H9 (cell line): ENCODE data around the gene PLEKHG2. TPM values are rescaled to one million over a fixed set of nuclear protein-coding genes. Genes with fewer than 3 reads are reported as not detected.

Experiments used
- DNase-seq: peaks from one replicate; pipeline ENCODE4 v3.0.0-alpha.2; 2017
- H2AFZ ChIP-seq: one replicate; pipeline ENCODE4 v1.6.1; 2013; ENCODE audit warnings: mild to moderate bottlenecking, low read length, control low read depth, moderate library complexity
- H2AK5ac ChIP-seq: 2 replicates; pipeline ENCODE4 v1.6.1; 2013; ENCODE audit warnings: low read length, control low read depth, mixed read lengths; ENCODE audit not compliant: insufficient read length
- H2BK120ac ChIP-seq: one replicate; pipeline ENCODE4 v1.6.1; 2013; ENCODE audit warnings: low read depth, mild to moderate bottlenecking, low read length, control low read depth, inconsistent platforms; ENCODE audit not compliant: poor library complexity, severe bottlenecking
- H2BK12ac ChIP-seq: 2 replicates; pipeline ENCODE4 v1.6.1; 2013; ENCODE audit warnings: low read length, control low read depth, mixed read lengths, low read depth; ENCODE audit not compliant: insufficient read length
- H2BK15ac ChIP-seq: 2 replicates; pipeline ENCODE4 v1.6.1; 2013; ENCODE audit warnings: low read depth, low read length, control low read depth
- H2BK20ac ChIP-seq: one replicate; pipeline ENCODE4 v1.6.1; 2013; ENCODE audit warnings: low read depth, mild to moderate bottlenecking, low read length, control low read depth, inconsistent platforms; ENCODE audit not compliant: poor library complexity, severe bottlenecking
- H2BK5ac ChIP-seq: 2 replicates; pipeline ENCODE4 v1.6.1; 2013; ENCODE audit warnings: low read length, control low read depth, mixed read lengths; ENCODE audit not compliant: insufficient read length
- H3K14ac ChIP-seq: 2 replicates; pipeline ENCODE4 v1.6.1; 2013; ENCODE audit warnings: low read length, control low read depth; ENCODE audit not compliant: insufficient read depth
- H3K18ac ChIP-seq: 2 replicates; pipeline ENCODE4 v1.6.1; 2013; ENCODE audit warnings: low read depth, mild to moderate bottlenecking, mixed read lengths, low read length, control low read depth; ENCODE audit not compliant: insufficient read length
- H3K23ac ChIP-seq: 2 replicates; pipeline ENCODE4 v1.6.1; 2013; ENCODE audit warnings: low read length, control low read depth, mixed read lengths, low read depth; ENCODE audit not compliant: insufficient read length
- H3K23me2 ChIP-seq: 2 replicates; pipeline ENCODE4 v1.6.1; 2013; ENCODE audit warnings: low read depth, mild to moderate bottlenecking, mixed read lengths, low read length, control low read depth; ENCODE audit not compliant: insufficient read length, poor library complexity, severe bottlenecking
- H3K27ac ChIP-seq: 2 replicates; pipeline ENCODE4 v1.5.1; 2013; ENCODE audit warnings: low read length, control low read depth, mixed read lengths, low read depth; ENCODE audit not compliant: insufficient read length
- H3K27me3 ChIP-seq: 2 replicates; pipeline ENCODE4 v1.6.1; 2013; ENCODE audit warnings: low read length, control low read depth, inconsistent platforms; ENCODE audit not compliant: insufficient read depth
- H3K4ac ChIP-seq: 2 replicates; pipeline ENCODE4 v1.6.1; 2013; ENCODE audit warnings: low read depth, mild to moderate bottlenecking, control low read depth, inconsistent platforms, low read length, moderate library complexity
- H3K4me1 ChIP-seq: 2 replicates; pipeline ENCODE4 v1.6.1; 2013; ENCODE audit warnings: low read length, control low read depth, inconsistent platforms; ENCODE audit not compliant: insufficient read depth
- H3K4me2 ChIP-seq: 2 replicates; pipeline ENCODE4 v1.6.1; 2013; ENCODE audit warnings: low read length, control low read depth, mixed read lengths; ENCODE audit not compliant: insufficient read length, insufficient read depth
- H3K56ac ChIP-seq: 2 replicates; pipeline ENCODE4 v1.6.1; 2013; ENCODE audit warnings: low read depth, mild to moderate bottlenecking, mixed read lengths, low read length, control low read depth; ENCODE audit not compliant: insufficient read length
- H3K79me1 ChIP-seq: 2 replicates; pipeline ENCODE4 v1.6.1; 2013; ENCODE audit warnings: low read depth, mild to moderate bottlenecking, moderate library complexity, low read length, control low read depth, inconsistent platforms; ENCODE audit not compliant: insufficient read depth, poor library complexity, severe bottlenecking
- H3K79me2 ChIP-seq: 2 replicates; pipeline ENCODE4 v1.6.1; 2013; ENCODE audit warnings: low read length, control low read depth, inconsistent platforms; ENCODE audit not compliant: insufficient read depth
- H3K9ac ChIP-seq: 2 replicates; pipeline ENCODE4 v1.6.1; 2013; ENCODE audit warnings: low read length, control low read depth, mixed read lengths; ENCODE audit not compliant: insufficient read length; ENCODE audit errors: extremely low read depth
- H3K9me3 ChIP-seq: one replicate; pipeline ENCODE4 v1.6.1; 2013; ENCODE audit warnings: low read depth, low read length, inconsistent platforms; ENCODE audit not compliant: control insufficient read depth
- H3T11ph ChIP-seq: one replicate; pipeline ENCODE4 v1.6.1; 2013; ENCODE audit warnings: mild to moderate bottlenecking, low read length, control low read depth, inconsistent platforms
- H4K20me1 ChIP-seq: one replicate; pipeline ENCODE4 v1.6.1; 2013; ENCODE audit not compliant: control insufficient read depth, insufficient read length, insufficient read depth
- H4K5ac ChIP-seq: 2 replicates; pipeline ENCODE4 v1.6.1; 2013; ENCODE audit warnings: low read depth, mild to moderate bottlenecking, mixed read lengths, low read length, control low read depth; ENCODE audit not compliant: insufficient read length
- H4K8ac ChIP-seq: replicated peaks from 2 replicates; pipeline ENCODE4 v1.6.1; 2013; ENCODE audit warnings: low read length, control low read depth, mixed read lengths, low read depth; ENCODE audit not compliant: insufficient read length
- H4K91ac ChIP-seq: 2 replicates; pipeline ENCODE4 v1.6.1; 2013; ENCODE audit warnings: low read depth, mild to moderate bottlenecking, moderate library complexity, mixed read lengths, low read length, control low read depth; ENCODE audit not compliant: insufficient read length
- H3K27ac Mint-ChIP-seq, 3 experiments: 2 replicates in 2 of 3; 3 replicates in 1 of 3; pipeline ENCODE4 v1.8.0; 2020 to 2021; ENCODE audit warnings: mixed read lengths in 3 of 3, mild to moderate bottlenecking in 1 of 3, moderate library complexity in 1 of 3
- H3K27me3 Mint-ChIP-seq: 2 replicates; pipeline ENCODE4 v1.8.0; 2021; ENCODE audit warnings: low read depth, mild to moderate bottlenecking, moderate library complexity, mixed read lengths
- H3K36me3 Mint-ChIP-seq, 3 experiments: 2 replicates in 2 of 3; 3 replicates in 1 of 3; pipeline ENCODE4 v1.8.0; 2020 to 2021; ENCODE audit warnings: low read depth in 3 of 3, mixed read lengths in 3 of 3; ENCODE audit not compliant: insufficient read depth in 1 of 3
- H3K4me1 Mint-ChIP-seq, 2 experiments: 2 replicates each; pipeline ENCODE4 v1.8.0; 2020; ENCODE audit warnings: mixed read lengths in 2 of 2
- H3K4me3 Mint-ChIP-seq, 2 experiments: 2 replicates in 1 of 2; 3 replicates in 1 of 2; pipeline ENCODE4 v1.8.0; 2020 to 2021; ENCODE audit warnings: mild to moderate bottlenecking in 2 of 2, mixed read lengths in 2 of 2, moderate library complexity in 1 of 2
- H3K9me3 Mint-ChIP-seq, 2 experiments: 2 replicates in 1 of 2; 3 replicates in 1 of 2; pipeline ENCODE4 v1.8.0; 2020; ENCODE audit warnings: mild to moderate bottlenecking in 2 of 2, mixed read lengths in 2 of 2, moderate library complexity in 1 of 2
- WGBS: extraction: QIAGEN DNeasy Blood & Tissue Kit; methylation state at CpG from one replicate; pipeline ENCODE4 v1.1.7; 2013; ENCODE audit warnings: missing lambda C conversion rate, low lambda C conversion rate, mixed read lengths; ENCODE audit not compliant: insufficient read length; ENCODE audit errors: extremely low coverage; 5-methylcytosine and 5-hydroxymethylcytosine counted together
- total RNA-seq: library from RNA; stranded (reverse); gene quantifications from 2 replicates; pipeline ENCODE4 v1.2.1, GENCODE V29; 2021
- TF ChIP-seq, protein P1 (sequence below): fragments of 200-600 bp; sonication (generic); conservative IDR thresholded peaks from 3 replicates; pipeline ENCODE4 v1.8.0; 2021; ENCODE audit warnings: antibody characterized with exemption, mild to moderate bottlenecking

PLEKHG2 gene
- total RNA-seq, 1 experiment from 2014 or later: 167 TPM

DNA sequence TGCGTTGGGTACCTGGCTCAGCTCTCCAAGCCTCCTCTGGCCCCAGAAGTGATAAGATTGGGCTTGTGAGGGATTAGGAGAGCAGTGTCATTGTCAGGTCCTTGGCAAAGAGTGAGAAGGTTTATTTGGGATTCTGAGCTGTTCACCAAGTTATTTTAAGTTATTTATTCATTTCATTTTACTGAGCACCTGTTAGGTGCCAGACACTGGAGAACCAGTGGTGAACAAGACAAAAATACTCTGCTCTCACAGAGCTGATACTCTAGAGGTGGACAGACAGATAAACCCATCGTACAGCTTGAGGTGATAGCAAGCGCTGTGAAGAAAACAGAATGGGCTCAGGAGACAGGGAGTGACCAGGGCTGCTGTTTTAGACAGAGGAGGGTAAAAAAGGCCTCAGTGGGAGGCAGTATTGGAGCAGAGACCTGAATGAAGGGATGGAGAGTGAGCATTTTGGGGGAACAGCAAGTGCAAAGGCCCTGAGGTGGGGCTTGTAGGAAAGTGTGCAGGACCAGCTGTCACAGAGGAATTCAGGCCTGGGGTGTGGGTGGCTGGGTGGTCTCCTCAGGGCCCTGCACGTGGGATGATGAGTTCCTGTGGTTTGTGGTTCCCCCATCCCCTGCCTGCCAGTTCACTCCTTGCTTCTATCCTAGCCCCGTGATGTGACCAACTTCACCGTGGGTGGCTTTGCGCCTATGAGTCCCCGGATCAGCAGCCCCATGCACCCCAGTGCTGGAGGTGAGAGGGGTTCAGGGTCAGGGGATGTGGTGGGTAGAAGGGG lies 59.5 kb downstream of the PLEKHG2 start:
- Histone ChIP-seq H3K9ac (no peak overlapping the region), H2BK12ac (no peak overlapping the region), H4K91ac (no peak overlapping the region), H3K79me1 (no peaks in the 10 kb centered on the region), H3K18ac (no peak overlapping the region), H2AFZ (no peak overlapping the region), H4K8ac (no peak overlapping the region), H3K27ac (no peak overlapping the region), H3K23me2 (no peaks in the 10 kb centered on the region), H3K4me2 (no peak overlapping the region), H4K5ac (no peak overlapping the region), H3K56ac (no peak overlapping the region), H3K9me3 (no peaks in the 10 kb centered on the region), H3K4me1 (no peaks in the 10 kb centered on the region), H2BK120ac (no peak overlapping the region), H2BK5ac (no peak overlapping the region), H3K23ac (no peak overlapping the region), H2BK20ac (no peak overlapping the region), H3K79me2 (no peaks in the 10 kb centered on the region), H4K20me1 (no peaks in the 10 kb centered on the region), H3K4ac (no peak overlapping the region), H2BK15ac (no peak overlapping the region), H3K27me3 (no peaks in the 10 kb centered on the region), H3T11ph (no peak overlapping the region), H2AK5ac (no peak overlapping the region), H3K14ac (no peak overlapping the region)
- no peaks in the 10 kb centered on the region; the same call in 1 of the 2 replicates for H3K27me3 Mint-ChIP-seq
- TF ChIP-seq, protein P1, sequence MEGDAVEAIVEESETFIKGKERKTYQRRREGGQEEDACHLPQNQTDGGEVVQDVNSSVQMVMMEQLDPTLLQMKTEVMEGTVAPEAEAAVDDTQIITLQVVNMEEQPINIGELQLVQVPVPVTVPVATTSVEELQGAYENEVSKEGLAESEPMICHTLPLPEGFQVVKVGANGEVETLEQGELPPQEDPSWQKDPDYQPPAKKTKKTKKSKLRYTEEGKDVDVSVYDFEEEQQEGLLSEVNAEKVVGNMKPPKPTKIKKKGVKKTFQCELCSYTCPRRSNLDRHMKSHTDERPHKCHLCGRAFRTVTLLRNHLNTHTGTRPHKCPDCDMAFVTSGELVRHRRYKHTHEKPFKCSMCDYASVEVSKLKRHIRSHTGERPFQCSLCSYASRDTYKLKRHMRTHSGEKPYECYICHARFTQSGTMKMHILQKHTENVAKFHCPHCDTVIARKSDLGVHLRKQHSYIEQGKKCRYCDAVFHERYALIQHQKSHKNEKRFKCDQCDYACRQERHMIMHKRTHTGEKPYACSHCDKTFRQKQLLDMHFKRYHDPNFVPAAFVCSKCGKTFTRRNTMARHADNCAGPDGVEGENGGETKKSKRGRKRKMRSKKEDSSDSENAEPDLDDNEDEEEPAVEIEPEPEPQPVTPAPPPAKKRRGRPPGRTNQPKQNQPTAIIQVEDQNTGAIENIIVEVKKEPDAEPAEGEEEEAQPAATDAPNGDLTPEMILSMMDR: no peak
- peaks cover 53 to 85% (median 80%) of the 10 kb centered on the region in 3 experiments; a peak in 6 of 7 replicates for H3K36me3 Mint-ChIP-seq
- H3K4me1 Mint-ChIP-seq: peaks cover 0 to 5% of the 10 kb centered on the region in 2 experiments; a peak in 1 of 4 replicates
- H3K27ac Mint-ChIP-seq: no peak overlapping the region
- no CpG with 5 or more reads among the region's 8 CpGs for WGBS
- no peaks in the 10 kb centered on the region; a peak in 1 of 5 replicates for H3K9me3 Mint-ChIP-seq
- H3K4me3 Mint-ChIP-seq: no peak overlapping the region
- DNase-seq: no peak
